ENCODE measurements around the gene NCBP1. TPM values are rescaled to one million over a fixed set of nuclear protein-coding genes. Genes with fewer than 3 reads are reported as not detected.
"Not testable (repeated sequence)": the region's sequence is repeated elsewhere in the genome, so short reads cannot be mapped to it uniquely, and the experiment has no call there.

Gene NCBP1
- total RNA-seq, 4 donors from 2014 or later = 16.1 to 234 (median 24.1) TPM

- Histone ChIP-seq H3K27me3 (no peaks in the 10 kb centered on the region), H3K4me3 (peak overlapping the region; percentile 83 to 94), H3K9me3 (no peaks in the 10 kb centered on the region), H3K27ac (peak overlapping the region; percentile 77 to 96 (median 92)), H3K36me3 (peaks cover 0 to 17% of the 10 kb centered on the region in 2 donors), H3K4me1 (peaks cover 3 to 50% (median 16%) of the 10 kb centered on the region in 3 donors)
- no peak for ATAC-seq
- WGBS, 2 donors (ENCODE audit: low coverage in 1 of 2) = 6 to 12% methylated on average over 8 to 9 of the region's 9 CpGs
- TF ChIP-seq CTCF (IDR thresholded peaks at IDR 0.05) = no peak
Observed at GRCh38 chr9:97695995-97696802, 62.6 kb downstream of the NCBP1 start.

- peak within 1 kb of the TSS; percentile 77 to 96 (median 92) for H3K27ac ChIP-seq
- H3K9me3 ChIP-seq = no peaks in the 10 kb centered on the region
- WGBS, 2 donors (ENCODE audit: low coverage in 1 of 2) = 0 to 5% methylated on average over 4 to 8 of the region's 82 CpGs
- TF ChIP-seq POLR2AphosphoS5 (IDR thresholded peaks at IDR 0.05) (peak; percentile 87), POLR2A (IDR thresholded peaks at IDR 0.05) (peak; percentile 91 to 93), CTCF (IDR thresholded peaks at IDR 0.05) (no peak), EP300 (IDR thresholded peaks at IDR 0.05) (no peak)
- ATAC-seq = peak; percentile 99
- no peaks in the 10 kb centered on the region for H3K27me3 ChIP-seq
- H3K36me3 ChIP-seq = peaks cover 0 to 9% of the 10 kb centered on the region in 2 donors
- H3K4me1 ChIP-seq = peaks cover 3 to 50% (median 16%) of the 10 kb centered on the region in 3 donors
- peak within 1 kb of the TSS; percentile 83 to 94 for H3K4me3 ChIP-seq
Observed at GRCh38 chr9:97696803-97697601, 63.4 kb downstream of the NCBP1 start, which contains the start of gene XPA. Gene XPA (minus strand): TSS chr9:97697340. CDS start chr9:97697292, 48 bp downstream.

GRCh38 chr9:97697837-97698236 lies 64.2 kb downstream of the NCBP1 start:
- H3K9me3 ChIP-seq = no peaks in the 10 kb centered on the region
- H3K4me3 ChIP-seq = peak overlapping the region in 1 of 2 donors; percentile 83
- 13 to 50% methylated on average over 1 of the region's 1 CpG for WGBS, 2 donors (ENCODE audit: low coverage in 1 of 2)
- H3K4me1 ChIP-seq = peaks cover 3 to 46% (median 16%) of the 10 kb centered on the region in 3 donors
- H3K36me3 ChIP-seq = peaks cover 0 to under 1% of the 10 kb centered on the region in 2 donors
- H3K27ac ChIP-seq = peak overlapping the region; percentile 77 to 96 (median 92)
- TF ChIP-seq EP300 (IDR thresholded peaks at IDR 0.05) (no peak), POLR2AphosphoS5 (IDR thresholded peaks at IDR 0.05) (no peak), POLR2A (IDR thresholded peaks at IDR 0.05) (no peak), CTCF (IDR thresholded peaks at IDR 0.05) (no peak)
- ATAC-seq = no peak
- no peaks in the 10 kb centered on the region for H3K27me3 ChIP-seq

- Histone ChIP-seq H3K9me3 (no peaks in the 10 kb centered on the region), H3K36me3 (no peaks in the 10 kb centered on the region), H3K4me1 (peaks cover 3 to 44% (median 16%) of the 10 kb centered on the region in 3 donors), H3K4me3 (no peak overlapping the region), H3K27me3 (no peaks in the 10 kb centered on the region), H3K27ac (no peak overlapping the region)
- 93 to 100% methylated on average over 1 to 8 of the region's 14 CpGs for WGBS, 2 donors (ENCODE audit: low coverage in 1 of 2)
- no peak for TF ChIP-seq POLR2A (IDR thresholded peaks at IDR 0.05)
- no peak for TF ChIP-seq POLR2AphosphoS5 (IDR thresholded peaks at IDR 0.05)
- TF ChIP-seq CTCF (IDR thresholded peaks at IDR 0.05) = no peak
- no peak for TF ChIP-seq EP300 (IDR thresholded peaks at IDR 0.05)
- no peak for ATAC-seq
Observed at GRCh38 chr9:97698865-97699264, 65.2 kb downstream of the NCBP1 start.

GRCh38 chr9:97699281-97699680 lies 65.7 kb downstream of the NCBP1 start:
- WGBS, 2 donors (ENCODE audit: low coverage in 1 of 2) = 79 to 81% methylated on average over 10 to 13 of the region's 13 CpGs
- H3K36me3 ChIP-seq, H3K27ac ChIP-seq, H3K4me3 ChIP-seq, H3K9me3 ChIP-seq, ATAC-seq, H3K27me3 ChIP-seq: not testable (repeated sequence)
- peaks cover 6 to 44% (median 16%) of the 10 kb centered on the region in 3 donors for H3K4me1 ChIP-seq

- not testable (repeated sequence) for H3K4me3 ChIP-seq, ATAC-seq, H3K9me3 ChIP-seq, H3K27me3 ChIP-seq, H3K36me3 ChIP-seq, H3K27ac ChIP-seq
- WGBS, 2 donors (ENCODE audit: low coverage in 1 of 2) = 78 to 96% methylated on average over 1 to 3 of the region's 3 CpGs
- H3K4me1 ChIP-seq = peaks cover 6 to 44% (median 16%) of the 10 kb centered on the region in 3 donors
Observed at GRCh38 chr9:97699824-97700223, 66.2 kb downstream of the NCBP1 start.
